Suprapubic skin (tissue), 4 donors: ENCODE measurements around the gene BNC1.

ENCODE experiments used
- EP300 ChIP-seq: sonication (generic); formaldehyde crosslinking; IDR thresholded peaks from one replicate; pipeline ENCODE4 v1.6.1; 2017; ENCODE audit warnings: antibody characterized with exemption
- POLR2A ChIP-seq, 2 donors: fragments of 450-650 bp; IDR thresholded peaks; one replicate each; pipeline ENCODE4 v1.6.1; 2017; ENCODE audit warnings: antibody characterized with exemption in 2 of 2, mild to moderate bottlenecking in 2 of 2, moderate library complexity in 2 of 2
- POLR2AphosphoS5 ChIP-seq, 3 donors: sonication (generic); formaldehyde crosslinking; IDR thresholded peaks; one replicate each; pipeline ENCODE4 v1.6.1; 2017; ENCODE audit warnings: antibody characterized with exemption in 3 of 3
- TF ChIP-seq, protein P1 (sequence below), 2 donors: fragments of 200-600 bp in 1 of 2; fragments of 450-650 bp in 1 of 2; sonication (generic) in 1 of 2; IDR thresholded peaks; one replicate each; pipeline ENCODE4 v1.5.1; 2016 to 2019; ENCODE audit warnings: antibody characterized with exemption in 2 of 2, mild to moderate bottlenecking in 1 of 2, moderate library complexity in 1 of 2

GRCh38 chr15:83292317-83292716, 7.9 kb upstream of the BNC1 start:
- TF ChIP-seq, protein P1, sequence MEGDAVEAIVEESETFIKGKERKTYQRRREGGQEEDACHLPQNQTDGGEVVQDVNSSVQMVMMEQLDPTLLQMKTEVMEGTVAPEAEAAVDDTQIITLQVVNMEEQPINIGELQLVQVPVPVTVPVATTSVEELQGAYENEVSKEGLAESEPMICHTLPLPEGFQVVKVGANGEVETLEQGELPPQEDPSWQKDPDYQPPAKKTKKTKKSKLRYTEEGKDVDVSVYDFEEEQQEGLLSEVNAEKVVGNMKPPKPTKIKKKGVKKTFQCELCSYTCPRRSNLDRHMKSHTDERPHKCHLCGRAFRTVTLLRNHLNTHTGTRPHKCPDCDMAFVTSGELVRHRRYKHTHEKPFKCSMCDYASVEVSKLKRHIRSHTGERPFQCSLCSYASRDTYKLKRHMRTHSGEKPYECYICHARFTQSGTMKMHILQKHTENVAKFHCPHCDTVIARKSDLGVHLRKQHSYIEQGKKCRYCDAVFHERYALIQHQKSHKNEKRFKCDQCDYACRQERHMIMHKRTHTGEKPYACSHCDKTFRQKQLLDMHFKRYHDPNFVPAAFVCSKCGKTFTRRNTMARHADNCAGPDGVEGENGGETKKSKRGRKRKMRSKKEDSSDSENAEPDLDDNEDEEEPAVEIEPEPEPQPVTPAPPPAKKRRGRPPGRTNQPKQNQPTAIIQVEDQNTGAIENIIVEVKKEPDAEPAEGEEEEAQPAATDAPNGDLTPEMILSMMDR (IDR thresholded peaks at IDR 0.05) = no peak
- TF ChIP-seq POLR2A (IDR thresholded peaks at IDR 0.05) (no peak), POLR2AphosphoS5 (IDR thresholded peaks at IDR 0.05) (no peak), EP300 (no peak)
